ENCODE measurements around the gene ZNF831.

ZNF831 gene

DNA sequence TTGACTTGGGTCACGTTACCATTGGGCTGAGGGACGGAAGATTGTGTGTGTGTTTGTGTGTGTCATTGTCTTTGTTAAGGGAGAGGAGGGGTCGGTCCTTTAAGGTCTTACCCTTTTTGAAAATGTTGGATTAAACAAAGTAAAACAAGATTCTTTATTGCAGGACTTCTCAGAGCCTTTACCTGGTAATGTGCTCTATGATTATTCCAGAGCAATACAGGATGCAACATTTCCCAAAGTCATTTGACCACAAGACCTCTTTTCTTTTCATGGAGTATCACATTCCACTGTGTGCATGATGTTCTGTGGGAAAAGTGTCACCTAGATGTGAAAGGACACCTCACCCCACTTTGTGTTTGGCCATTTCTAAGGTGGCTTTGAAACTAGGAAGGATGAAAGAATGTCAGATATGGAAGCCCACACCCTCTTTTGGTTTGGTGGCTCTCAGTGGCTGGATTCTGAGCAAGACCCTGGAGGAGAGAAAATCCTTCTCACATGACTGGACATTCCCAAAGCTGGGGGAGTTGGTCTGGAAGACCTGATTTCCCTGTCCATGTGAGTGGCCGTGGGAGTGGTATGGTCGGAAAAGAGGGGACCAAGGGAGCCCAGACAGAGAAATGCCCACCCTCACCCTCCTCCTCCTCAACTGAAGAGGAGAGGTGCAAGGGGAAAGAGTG lies 18.2 kb upstream of the ZNF831 start:
- WGBS, result 62% methylated on average over 4 of the region's 5 CpGs
- H2AFZ ChIP-seq (ENCODE audit: low read depth, low read length), result no peak overlapping the region

DNA sequence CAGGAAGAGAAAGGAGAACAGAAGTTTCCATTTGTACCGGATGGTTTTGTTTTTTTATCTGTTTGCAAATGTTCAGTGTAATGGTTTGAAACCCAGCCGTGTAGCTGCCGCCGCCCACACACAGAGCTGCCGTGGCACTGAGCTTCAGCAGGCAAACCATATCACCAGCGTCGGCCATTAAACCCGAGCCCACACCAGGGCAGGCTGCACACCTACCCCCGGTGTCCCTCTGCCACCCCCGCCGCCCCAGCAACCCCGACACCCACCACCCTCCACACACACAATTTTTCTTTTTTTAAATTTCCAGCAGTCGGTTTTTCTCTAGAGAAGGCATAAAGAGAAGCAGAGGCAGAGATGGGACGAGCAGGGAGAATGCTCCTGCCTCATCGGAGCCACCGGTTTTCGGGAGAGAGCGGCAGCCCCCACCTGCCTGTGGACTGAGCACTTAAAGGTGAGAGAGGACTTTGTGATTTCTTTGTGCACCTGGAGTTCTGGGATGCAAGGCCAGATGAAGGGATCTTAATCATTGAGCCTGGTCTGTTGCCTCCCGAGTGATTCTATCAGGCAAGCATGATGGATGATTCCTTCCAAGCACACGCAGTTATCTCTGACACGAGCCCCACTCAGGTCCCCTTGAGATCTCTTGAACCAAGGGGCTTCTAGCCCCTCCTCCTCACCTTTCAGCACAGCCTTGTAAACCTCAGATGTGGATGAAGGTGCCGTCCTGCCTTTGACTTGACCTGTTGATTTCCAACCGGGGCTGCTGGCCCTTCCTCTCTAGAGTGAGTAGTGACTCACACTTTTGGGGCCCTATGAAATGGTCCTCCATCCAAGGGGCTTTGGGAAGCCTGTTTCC lies 17.5 kb upstream of the ZNF831 start:
- no peaks in the 10 kb centered on the region for H3K79me1 ChIP-seq (replicated peaks; ENCODE audit: low read length, poor library complexity, severe bottlenecking)
- H2BK120ac ChIP-seq (ENCODE audit: low read depth, low read length), result no peak overlapping the region
- WGBS, result 83% methylated on average over 19 of the region's 23 CpGs
- no peak overlapping the region for H2AFZ ChIP-seq (ENCODE audit: low read depth, low read length)
- no peak overlapping the region for H2BK15ac ChIP-seq (ENCODE audit: low read depth, poor library complexity, severe bottlenecking)
- H2AK5ac ChIP-seq (ENCODE audit: low read length, severe bottlenecking), result no peak overlapping the region
- H3K27ac ChIP-seq (ENCODE audit: low read length, poor library complexity, severe bottlenecking), result no peak overlapping the region
- no peaks in the 10 kb centered on the region for H3K4me1 ChIP-seq (ENCODE audit: control insufficient read depth, insufficient read depth, low read depth, low read length)
- no peak overlapping the region for H3K4me3 ChIP-seq (ENCODE audit: insufficient read depth in 1 of 2, low read depth in 1 of 2, low read length in 2 of 2)
- no peaks in the 10 kb centered on the region for H3K27me3 ChIP-seq (ENCODE audit: control insufficient read depth in 1 of 2, insufficient read depth in 1 of 2, low read length in 2 of 2)
- no peak overlapping the region for H3K9ac ChIP-seq (ENCODE audit: low read length)
- no peak for DNase-seq
- no peak overlapping the region for H3K4me2 ChIP-seq (ENCODE audit: low read length, poor library complexity, severe bottlenecking)
- H4K8ac ChIP-seq (ENCODE audit: low read length), result no peak overlapping the region
- H2BK5ac ChIP-seq (ENCODE audit: low read depth, low read length, poor library complexity, severe bottlenecking), result no peak overlapping the region
- no peaks in the 10 kb centered on the region for H3K36me3 ChIP-seq (ENCODE audit: control insufficient read depth in 1 of 2, insufficient read depth in 2 of 2, low read depth in 1 of 2, low read length in 2 of 2)
- H3K18ac ChIP-seq (ENCODE audit: low read depth in 1 of 2, low read length in 2 of 2), result no peak overlapping the region
- no peaks in the 10 kb centered on the region for H3K9me3 ChIP-seq (ENCODE audit: control insufficient read depth, low read length)
- no peak overlapping the region for H3K4ac ChIP-seq (ENCODE audit: low read depth in 1 of 2, low read length in 2 of 2)
- H3K14ac ChIP-seq (ENCODE audit: low read length in 2 of 2), result no peak overlapping the region
- no peak overlapping the region for H4K91ac ChIP-seq (ENCODE audit: low read length)
- no peak overlapping the region for H3K23ac ChIP-seq (ENCODE audit: low read length in 2 of 2)
- H2BK12ac ChIP-seq (ENCODE audit: low read length in 2 of 2), result no peak overlapping the region

More for the DNA sequence above, 18.2 kb upstream of the ZNF831 start:
- Histone ChIP-seq H3K23ac (ENCODE audit: low read length in 2 of 2) (no peak overlapping the region), H2BK120ac (ENCODE audit: low read depth, low read length) (no peak overlapping the region), H4K91ac (ENCODE audit: low read length) (no peak overlapping the region), H3K4me2 (ENCODE audit: low read length, poor library complexity, severe bottlenecking) (no peak overlapping the region), H3K4me3 (ENCODE audit: insufficient read depth in 1 of 2, low read depth in 1 of 2, low read length in 2 of 2) (no peak overlapping the region), H2BK12ac (ENCODE audit: low read length in 2 of 2) (no peak overlapping the region), H3K9me3 (ENCODE audit: control insufficient read depth, low read length) (no peaks in the 10 kb centered on the region), H3K9ac (ENCODE audit: low read length) (no peak overlapping the region), H3K4me1 (ENCODE audit: control insufficient read depth, insufficient read depth, low read depth, low read length) (no peaks in the 10 kb centered on the region), H2AK5ac (ENCODE audit: low read length, severe bottlenecking) (no peak overlapping the region), H3K18ac (ENCODE audit: low read depth in 1 of 2, low read length in 2 of 2) (no peak overlapping the region), H2BK15ac (ENCODE audit: low read depth, poor library complexity, severe bottlenecking) (no peak overlapping the region), H3K36me3 (ENCODE audit: control insufficient read depth in 1 of 2, insufficient read depth in 2 of 2, low read depth in 1 of 2, low read length in 2 of 2) (no peaks in the 10 kb centered on the region), H3K27me3 (ENCODE audit: control insufficient read depth in 1 of 2, insufficient read depth in 1 of 2, low read length in 2 of 2) (no peaks in the 10 kb centered on the region), H3K27ac (ENCODE audit: low read length, poor library complexity, severe bottlenecking) (no peak overlapping the region), H2BK5ac (ENCODE audit: low read depth, low read length, poor library complexity, severe bottlenecking) (no peak overlapping the region), H3K79me1 (replicated peaks; ENCODE audit: low read length, poor library complexity, severe bottlenecking) (no peaks in the 10 kb centered on the region), H3K4ac (ENCODE audit: low read depth in 1 of 2, low read length in 2 of 2) (no peak overlapping the region), H3K14ac (ENCODE audit: low read length in 2 of 2) (no peak overlapping the region), H4K8ac (ENCODE audit: low read length) (no peak overlapping the region)
- no peak for DNase-seq

GRCh38 chr20:59146780-59147565 lies 16.6 kb upstream of the ZNF831 start:
- H3K14ac ChIP-seq (ENCODE audit: low read length in 2 of 2), result no peak overlapping the region
- H2AFZ ChIP-seq (ENCODE audit: low read depth, low read length), result no peak overlapping the region
- no peak overlapping the region for H2AK5ac ChIP-seq (ENCODE audit: low read length, severe bottlenecking)
- H2BK120ac ChIP-seq (ENCODE audit: low read depth, low read length), result no peak overlapping the region
- no peaks in the 10 kb centered on the region for H3K4me1 ChIP-seq (ENCODE audit: control insufficient read depth, insufficient read depth, low read depth, low read length)
- H3K23ac ChIP-seq (ENCODE audit: low read length in 2 of 2), result no peak overlapping the region
- peak overlapping the region; percentile 36 for H3K9ac ChIP-seq (ENCODE audit: low read length)
- no peaks in the 10 kb centered on the region for H3K79me1 ChIP-seq (replicated peaks; ENCODE audit: low read length, poor library complexity, severe bottlenecking)
- H4K8ac ChIP-seq (ENCODE audit: low read length), result no peak overlapping the region
- no peak overlapping the region for H3K4me2 ChIP-seq (ENCODE audit: low read length, poor library complexity, severe bottlenecking)
- peak overlapping the region in 1 of 2 experiments; percentile 1 for H3K4me3 ChIP-seq (ENCODE audit: insufficient read depth in 1 of 2, low read depth in 1 of 2, low read length in 2 of 2)
- no peak overlapping the region for H3K18ac ChIP-seq (ENCODE audit: low read depth in 1 of 2, low read length in 2 of 2)
- no peak overlapping the region for H3K4ac ChIP-seq (ENCODE audit: low read depth in 1 of 2, low read length in 2 of 2)
- no peak overlapping the region for H2BK5ac ChIP-seq (ENCODE audit: low read depth, low read length, poor library complexity, severe bottlenecking)
- no peak overlapping the region for H2BK12ac ChIP-seq (ENCODE audit: low read length in 2 of 2)
- H3K27me3 ChIP-seq (ENCODE audit: control insufficient read depth in 1 of 2, insufficient read depth in 1 of 2, low read length in 2 of 2), result no peaks in the 10 kb centered on the region
- H3K9me3 ChIP-seq (ENCODE audit: control insufficient read depth, low read length), result no peaks in the 10 kb centered on the region
- no peak for DNase-seq
- H3K27ac ChIP-seq (ENCODE audit: low read length, poor library complexity, severe bottlenecking), result no peak overlapping the region
- no peak overlapping the region for H4K91ac ChIP-seq (ENCODE audit: low read length)
- H2BK15ac ChIP-seq (ENCODE audit: low read depth, poor library complexity, severe bottlenecking), result no peak overlapping the region
- 80% methylated on average over 8 of the region's 8 CpGs for WGBS
- no peaks in the 10 kb centered on the region for H3K36me3 ChIP-seq (ENCODE audit: control insufficient read depth in 1 of 2, insufficient read depth in 2 of 2, low read depth in 1 of 2, low read length in 2 of 2)

- Histone ChIP-seq H3K9me3 (ENCODE audit: control insufficient read depth, low read length) (no peaks in the 10 kb centered on the region), H4K91ac (ENCODE audit: low read length) (no peak overlapping the region), H3K4me1 (ENCODE audit: control insufficient read depth, insufficient read depth, low read depth, low read length) (no peaks in the 10 kb centered on the region), H2BK120ac (ENCODE audit: low read depth, low read length) (no peak overlapping the region), H3K4me2 (ENCODE audit: low read length, poor library complexity, severe bottlenecking) (no peak overlapping the region), H3K23ac (ENCODE audit: low read length in 2 of 2) (no peak overlapping the region), H3K9ac (ENCODE audit: low read length) (no peak overlapping the region), H3K14ac (ENCODE audit: low read length in 2 of 2) (no peak overlapping the region), H3K79me1 (replicated peaks; ENCODE audit: low read length, poor library complexity, severe bottlenecking) (no peaks in the 10 kb centered on the region), H3K36me3 (ENCODE audit: control insufficient read depth in 1 of 2, insufficient read depth in 2 of 2, low read depth in 1 of 2, low read length in 2 of 2) (no peaks in the 10 kb centered on the region), H3K27me3 (ENCODE audit: control insufficient read depth in 1 of 2, insufficient read depth in 1 of 2, low read length in 2 of 2) (no peaks in the 10 kb centered on the region), H2BK12ac (ENCODE audit: low read length in 2 of 2) (no peak overlapping the region), H3K4ac (ENCODE audit: low read depth in 1 of 2, low read length in 2 of 2) (no peak overlapping the region), H2BK5ac (ENCODE audit: low read depth, low read length, poor library complexity, severe bottlenecking) (no peak overlapping the region), H2BK15ac (ENCODE audit: low read depth, poor library complexity, severe bottlenecking) (no peak overlapping the region), H2AK5ac (ENCODE audit: low read length, severe bottlenecking) (no peak overlapping the region), H4K8ac (ENCODE audit: low read length) (no peak overlapping the region), H3K27ac (ENCODE audit: low read length, poor library complexity, severe bottlenecking) (no peak overlapping the region), H2AFZ (ENCODE audit: low read depth, low read length) (no peak overlapping the region), H3K18ac (ENCODE audit: low read depth in 1 of 2, low read length in 2 of 2) (no peak overlapping the region), H3K4me3 (ENCODE audit: insufficient read depth in 1 of 2, low read depth in 1 of 2, low read length in 2 of 2) (peak overlapping the region in 1 of 2 experiments; percentile 1)
- WGBS, result 86% methylated on average over 2 of the region's 3 CpGs
- DNase-seq, result no peak
Observed at GRCh38 chr20:59147586-59147985, 16.0 kb upstream of the ZNF831 start.
